HG03342 (cell line): Measurements from ENCODE around the gene EID2.

Source experiments
- ATAC-seq: cut with Tn5 transposase; IDR thresholded peaks from one replicate; pipeline ENCODE4 v1.9.1; 2021; ENCODE audit warnings: mild to moderate bottlenecking, moderate library complexity; ENCODE audit not compliant: unreplicated experiment

Gene EID2

GRCh38 chr19:39539165-39539517 is 820 bp downstream of the EID2 start:
- ATAC-seq, result no peak

GRCh38 chr19:39533791-39534190 is 6.2 kb downstream of the EID2 start:
- ATAC-seq, result no peak

GRCh38 chr19:39533003-39533512 is 6.9 kb downstream of the EID2 start:
- no peak for ATAC-seq

GRCh38 chr19:39532233-39533002 is 7.5 kb downstream of the EID2 start, which contains the start of gene EID2B:
Gene EID2B, minus strand, starts transcription at chr19:39532852. Its CDS starts 50 bp downstream, at chr19:39532802.
- ATAC-seq, result peak; percentile 83

- no peak for ATAC-seq
These were observed 8.1 kb downstream of the EID2 start for GRCh38 chr19:39531834-39532232.

GRCh38 chr19:39525205-39525604 is 14.8 kb downstream of the EID2 start:
- no peak for ATAC-seq

- no peak for ATAC-seq
These were observed 15.5 kb downstream of the EID2 start for GRCh38 chr19:39524495-39524894.

GRCh38 chr19:39520541-39521484 is 19.1 kb downstream of the EID2 start:
- no peak for ATAC-seq

GRCh38 chr19:39518975-39519374 is 21.0 kb downstream of the EID2 start:
- no peak for ATAC-seq

GRCh38 chr19:39518458-39518857 is 21.5 kb downstream of the EID2 start:
- no peak for ATAC-seq

GRCh38 chr19:39517432-39517831 is 22.5 kb downstream of the EID2 start:
- ATAC-seq, result no peak

- no peak for ATAC-seq
These were observed 23.7 kb downstream of the EID2 start for GRCh38 chr19:39516270-39516669.

GRCh38 chr19:39515551-39516191 is 24.3 kb downstream of the EID2 start:
- ATAC-seq, result no peak

- ATAC-seq, result no peak
These were observed 25.0 kb downstream of the EID2 start, which contains the start of gene SELENOV for GRCh38 chr19:39514840-39515550. Gene SELENOV, plus strand, starts transcription at chr19:39515139. Its CDS starts 74 bp downstream, at chr19:39515213.

GRCh38 chr19:39512988-39513387 is 27.0 kb downstream of the EID2 start:
- ATAC-seq, result no peak

- no peak for ATAC-seq
These were observed 30.7 kb downstream of the EID2 start for GRCh38 chr19:39509233-39509632.

GRCh38 chr19:39508629-39509028 is 31.3 kb downstream of the EID2 start:
- no peak for ATAC-seq

- no peak for ATAC-seq
These were observed 32.1 kb downstream of the EID2 start for GRCh38 chr19:39507715-39508364.

GRCh38 chr19:39506944-39507714 is 32.8 kb downstream of the EID2 start:
- peak; percentile 55 for ATAC-seq
